Transverse colon (tissue), 3 donors: ENCODE data around the gene MAN1C1.

Experiments
- CTCF ChIP-seq, 5 experiments: fragments of 200-600 bp in 3 of 5; fragments of 450-650 bp in 2 of 5; sonication (generic) in 3 of 5; IDR thresholded peaks; 1 replicate in 2 of 5; 2 replicates in 3 of 5; pipeline ENCODE4 v1.5.1; 2016 to 2017; ENCODE audit warnings: antibody characterized with exemption in 5 of 5, inconsistent platforms in 3 of 5, mild to moderate bottlenecking in 2 of 5, moderate library complexity in 1 of 5
- POLR2A ChIP-seq: fragments of 450-650 bp; IDR thresholded peaks from one replicate; pipeline ENCODE4 v1.6.1; 2016; ENCODE audit warnings: antibody characterized with exemption, mild to moderate bottlenecking, moderate library complexity

DNA sequence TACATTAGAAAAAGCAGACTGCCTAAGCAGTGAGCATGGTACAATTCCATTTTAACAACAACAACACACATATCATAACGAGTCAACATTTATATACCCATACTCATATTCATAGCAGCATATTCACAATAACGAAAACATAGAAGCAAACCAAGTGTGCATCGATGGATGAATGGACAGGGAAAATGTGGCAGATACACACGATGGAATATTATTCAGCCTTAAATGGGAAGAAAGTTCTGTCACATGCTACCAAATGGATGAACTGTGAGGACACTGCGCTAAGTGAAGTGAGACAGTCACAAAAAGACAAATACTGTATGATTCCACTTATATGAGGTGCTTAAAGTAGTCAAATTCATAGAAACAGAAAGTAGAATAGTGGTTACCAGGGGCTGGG is 9.5 kb upstream of the MAN1C1 start:
- TF ChIP-seq POLR2A, result no peak
- no peak for TF ChIP-seq CTCF (IDR thresholded peaks at IDR 0.05)
